Measurements from ENCODE around the gene SETD4.

- no peak for TF ChIP-seq CTCF (IDR thresholded peaks at IDR 0.05)
- no peak for TF ChIP-seq POLR2A (IDR thresholded peaks at IDR 0.05)
- TF ChIP-seq EP300 (IDR thresholded peaks at IDR 0.05), result no peak
Measured at GRCh38 chr21:35991131-35991530, 69.2 kb downstream of the SETD4 start.

All from tibial nerve (tissue), 4 donors.